Body of pancreas (tissue), 4 donors: Measurements from ENCODE around the gene PRKAG2.

Experiments
- CTCF ChIP-seq, 7 experiments: fragments of 450-650 bp in 4 of 7; fragments of 200-600 bp in 3 of 7; sonication (generic) in 3 of 7; IDR thresholded peaks; one replicate each; pipeline ENCODE4 v1.5.1; 2016 to 2019; ENCODE audit warnings: antibody characterized with exemption in 7 of 7
- POLR2A ChIP-seq, 3 donors: fragments of 450-650 bp; IDR thresholded peaks; one replicate each; pipeline ENCODE4 v1.6.1; 2016; ENCODE audit warnings: antibody characterized with exemption in 3 of 3, mild to moderate bottlenecking in 2 of 3

GRCh38 chr7:151628846-151629604 is 247.9 kb downstream of the PRKAG2 start:
- TF ChIP-seq POLR2A (IDR thresholded peaks at IDR 0.05), result no peak
- no peak for TF ChIP-seq CTCF (IDR thresholded peaks at IDR 0.05)
